HS-27A (cell line): Measurements from ENCODE around the gene TSPAN3.

Source experiments
- DNase-seq: peaks from one replicate; pipeline ENCODE4 v3.0.0-alpha.2; 2012; ENCODE audit warnings: low read depth, missing footprints

The TSPAN3 gene

GRCh38 chr15:77070495-77071304 lies at the start of gene TSPAN3:
TSS of gene TSPAN3 (minus strand) at chr15:77071109. CDS start at chr15:77070954, 155 bp downstream.
- DNase-seq, result peak; percentile 87

- DNase-seq, result no peak
These were observed 49.7 kb upstream of the TSPAN3 start for GRCh38 chr15:77120576-77120975.

GRCh38 chr15:77119446-77119845 lies 48.5 kb upstream of the TSPAN3 start:
- DNase-seq, result no peak

GRCh38 chr15:77118882-77119321 lies 48.0 kb upstream of the TSPAN3 start:
- peak; percentile 68 for DNase-seq

GRCh38 chr15:77115179-77115578 lies 44.3 kb upstream of the TSPAN3 start:
- no peak for DNase-seq

- no peak for DNase-seq
These were observed 42.1 kb upstream of the TSPAN3 start for GRCh38 chr15:77112838-77113504.

- DNase-seq, result no peak
These were observed 40.9 kb upstream of the TSPAN3 start for GRCh38 chr15:77111789-77112188.

- DNase-seq, result no peak
These were observed 36.8 kb upstream of the TSPAN3 start for GRCh38 chr15:77107531-77108355.

- DNase-seq, result no peak
These were observed 36.2 kb upstream of the TSPAN3 start for GRCh38 chr15:77107068-77107467.

- no peak for DNase-seq
These were observed 33.2 kb upstream of the TSPAN3 start for GRCh38 chr15:77104155-77104554.

GRCh38 chr15:77099741-77100463 lies 29.0 kb upstream of the TSPAN3 start:
- DNase-seq, result no peak

GRCh38 chr15:77098572-77098971 lies 27.7 kb upstream of the TSPAN3 start:
- no peak for DNase-seq

GRCh38 chr15:77097921-77098320 lies 27.0 kb upstream of the TSPAN3 start:
- no peak for DNase-seq

GRCh38 chr15:77097248-77097721 lies 26.4 kb upstream of the TSPAN3 start:
- DNase-seq, result no peak

- no peak for DNase-seq
These were observed 25.6 kb upstream of the TSPAN3 start for GRCh38 chr15:77096541-77096940.

- DNase-seq, result no peak
These were observed 25.2 kb upstream of the TSPAN3 start for GRCh38 chr15:77096138-77096537.

GRCh38 chr15:77094397-77095030 lies 23.6 kb upstream of the TSPAN3 start:
- no peak for DNase-seq

GRCh38 chr15:77093436-77093835 lies 22.5 kb upstream of the TSPAN3 start:
- no peak for DNase-seq

GRCh38 chr15:77091097-77091496 lies 20.2 kb upstream of the TSPAN3 start:
- no peak for DNase-seq

GRCh38 chr15:77087213-77087612 lies 16.3 kb upstream of the TSPAN3 start:
- DNase-seq, result no peak

GRCh38 chr15:77085297-77085696 lies 14.4 kb upstream of the TSPAN3 start:
- DNase-seq, result no peak
